Measurements from ENCODE around the gene NDUFV2.

GRCh38 chr18:9182852-9183399 lies 80.4 kb downstream of the NDUFV2 start:
- no peak for TF ChIP-seq CTCF (IDR thresholded peaks at IDR 0.05)
- no peak for TF ChIP-seq POLR2A (IDR thresholded peaks at IDR 0.05)
- no peak for TF ChIP-seq POLR2AphosphoS5 (IDR thresholded peaks at IDR 0.05)
- TF ChIP-seq EP300 (IDR thresholded peaks at IDR 0.05): no peak

Measured in stomach (tissue), 4 donors.